Nasal cavity respiratory epithelium epithelial cell of viscerocranial mucosa (primary cell): Measurements from ENCODE around the gene PRKG1. TPM values are rescaled to one million over a fixed set of nuclear protein-coding genes. Genes with fewer than 3 reads are reported as not detected.

Source experiments
- total RNA-seq: library from RNA; depleted of rRNA; stranded (reverse); fragments of >200 nt; gene quantifications from 2 replicates; pipeline ENCODE4 v1.2.3, GENCODE V29; 2014

PRKG1 gene
- total RNA-seq = 0.57 and 1.0 TPM in 2 replicates

GRCh38 chr10:51074238-51075028, at the start of gene PRKG1:
Gene PRKG1, plus strand, starts transcription at chr10:51074487.

DNA sequence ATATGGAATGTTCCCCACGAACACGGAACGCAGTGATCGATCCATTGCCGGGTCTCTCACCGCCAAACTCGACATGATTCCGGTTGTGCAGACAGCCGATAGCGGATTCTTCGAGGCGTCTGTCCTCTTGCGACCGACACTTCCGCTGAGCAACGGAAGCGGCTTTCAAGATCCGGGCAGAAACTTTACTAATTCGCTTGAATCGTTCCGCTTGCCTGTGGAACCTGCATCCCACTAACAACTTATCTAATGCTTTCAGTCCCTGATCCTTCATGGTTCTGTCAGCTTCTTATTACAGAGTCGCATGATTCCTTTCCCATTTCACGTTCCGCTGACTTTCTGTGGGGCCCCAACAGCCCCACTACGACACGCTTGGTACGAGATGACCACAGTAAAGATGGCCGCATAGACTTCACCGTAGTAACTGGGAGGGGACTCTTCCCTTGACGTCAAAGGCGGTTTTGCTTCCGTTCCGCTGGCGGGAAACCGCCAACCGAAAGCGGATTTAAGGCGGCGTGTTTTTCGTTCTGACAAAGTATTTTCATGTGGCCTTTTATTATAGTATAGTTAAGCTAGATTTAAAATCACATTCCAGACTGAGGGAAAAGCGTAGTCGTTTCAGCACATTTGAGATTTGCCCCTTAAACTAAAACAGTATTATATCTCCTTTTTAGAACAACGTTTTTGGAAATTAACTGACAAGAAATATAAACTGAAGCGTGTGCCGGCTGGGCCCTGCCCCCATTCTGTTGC, 625.4 kb downstream of the PRKG1 start, which contains the start of gene CSTF2T:
TSS of gene CSTF2T (minus strand) at position 121 of the 753 bp plus-strand sequence. CDS start at position 75, 46 bp downstream.

GRCh38 chr10:52313933-52314821, 1239.9 kb downstream of the PRKG1 start, which contains the start of gene DKK1:
Gene DKK1, plus strand, starts transcription at chr10:52314281. Its CDS starts 154 bp downstream, at chr10:52314435.

Other genes with a start within 250 kb of the PRKG1 start
- not detected in 2 replicates for gene A1CF, start 188.9 kb upstream of the PRKG1 start, total RNA-seq